Astrocyte (in vitro differentiated cells and primary cell): ENCODE results near the gene PKM.

ENCODE experiments used
- CTCF ChIP-seq: IDR thresholded peaks from 2 replicates; pipeline ENCODE4 v1.5.1; 2011; ENCODE audit warnings: low read depth, mild to moderate bottlenecking, inconsistent platforms, low read length, moderate library complexity; ENCODE audit not compliant: insufficient read depth
- EZH2 ChIP-seq: IDR thresholded peaks from 2 replicates; pipeline ENCODE4 v1.6.1; 2012; ENCODE audit warnings: mild to moderate bottlenecking, low read length, inconsistent platforms; ENCODE audit not compliant: insufficient read depth

- TF ChIP-seq CTCF (no peak), EZH2 (no peak)
These were observed 38.6 kb downstream of the PKM start for GRCh38 chr15:72192416-72192815.
